Ovary (tissue), 3 donors: ENCODE data around the gene EPHA2.

Experiments
- EP300 ChIP-seq: sonication (generic); formaldehyde crosslinking; IDR thresholded peaks from one replicate; pipeline ENCODE4 v1.6.1; 2017; ENCODE audit warnings: antibody characterized with exemption
- POLR2A ChIP-seq: fragments of 450-650 bp; IDR thresholded peaks from one replicate; pipeline ENCODE4 v1.6.1; 2017; ENCODE audit warnings: antibody characterized with exemption, mild to moderate bottlenecking, moderate library complexity
- TF ChIP-seq, protein P1 (sequence below), 3 donors: fragments of 450-650 bp in 2 of 3; fragments of 200-600 bp in 1 of 3; IDR thresholded peaks; one replicate each; pipeline versions ENCODE4 v1.5.1 to v1.8.0; 2016 to 2022; ENCODE audit warnings: antibody characterized with exemption in 3 of 3, mild to moderate bottlenecking in 1 of 3
- donor health status: DM: no; HTN: no; CAD: no.

DNA sequence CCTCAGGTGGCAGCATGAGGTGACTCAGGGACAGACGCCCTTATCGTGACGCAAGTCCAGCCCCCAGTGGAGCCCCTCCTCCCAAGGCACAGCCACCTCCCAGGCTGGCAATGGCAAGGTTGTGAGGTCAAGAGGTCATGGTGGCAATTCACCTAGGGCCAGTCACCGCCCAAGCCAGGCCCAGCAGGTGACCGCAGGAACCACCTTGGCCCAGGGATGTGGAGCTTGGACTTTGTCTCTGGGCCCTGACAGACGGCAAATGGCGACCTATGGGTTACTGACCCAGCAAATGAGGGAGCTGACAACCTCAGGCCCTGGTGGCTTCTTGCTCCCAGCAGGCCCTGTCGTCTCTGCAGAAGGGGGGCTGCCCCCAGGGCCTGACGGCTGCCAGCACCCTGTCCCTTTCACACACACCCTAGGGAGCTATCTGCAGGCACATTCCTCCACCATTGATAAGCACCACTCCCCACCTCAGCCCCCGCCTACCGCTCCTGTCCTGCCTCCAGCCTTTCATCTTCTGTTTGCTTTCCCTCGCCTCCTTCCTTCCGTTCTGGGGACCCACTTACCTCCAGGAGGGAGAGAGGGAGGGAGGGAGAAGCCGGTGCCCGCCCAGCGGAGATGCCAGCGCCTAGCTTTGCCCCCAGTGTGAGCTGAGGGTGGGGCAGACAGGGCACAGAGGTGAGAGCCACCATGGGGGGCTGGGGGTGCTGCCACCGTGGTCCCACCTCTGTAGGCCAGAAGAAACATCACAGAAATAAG is 12.1 kb downstream of the EPHA2 start:
- TF ChIP-seq, protein P1, sequence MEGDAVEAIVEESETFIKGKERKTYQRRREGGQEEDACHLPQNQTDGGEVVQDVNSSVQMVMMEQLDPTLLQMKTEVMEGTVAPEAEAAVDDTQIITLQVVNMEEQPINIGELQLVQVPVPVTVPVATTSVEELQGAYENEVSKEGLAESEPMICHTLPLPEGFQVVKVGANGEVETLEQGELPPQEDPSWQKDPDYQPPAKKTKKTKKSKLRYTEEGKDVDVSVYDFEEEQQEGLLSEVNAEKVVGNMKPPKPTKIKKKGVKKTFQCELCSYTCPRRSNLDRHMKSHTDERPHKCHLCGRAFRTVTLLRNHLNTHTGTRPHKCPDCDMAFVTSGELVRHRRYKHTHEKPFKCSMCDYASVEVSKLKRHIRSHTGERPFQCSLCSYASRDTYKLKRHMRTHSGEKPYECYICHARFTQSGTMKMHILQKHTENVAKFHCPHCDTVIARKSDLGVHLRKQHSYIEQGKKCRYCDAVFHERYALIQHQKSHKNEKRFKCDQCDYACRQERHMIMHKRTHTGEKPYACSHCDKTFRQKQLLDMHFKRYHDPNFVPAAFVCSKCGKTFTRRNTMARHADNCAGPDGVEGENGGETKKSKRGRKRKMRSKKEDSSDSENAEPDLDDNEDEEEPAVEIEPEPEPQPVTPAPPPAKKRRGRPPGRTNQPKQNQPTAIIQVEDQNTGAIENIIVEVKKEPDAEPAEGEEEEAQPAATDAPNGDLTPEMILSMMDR (IDR thresholded peaks at IDR 0.05) = no peak
- TF ChIP-seq POLR2A (no peak), EP300 (no peak)
